Liver (tissue), 9 donors: ENCODE data around the gene KLF3. TPM values are rescaled to one million over a fixed set of nuclear protein-coding genes. Genes with fewer than 3 reads are reported as not detected.

Experiments used
- DNase-seq: peaks from one replicate; pipeline ENCODE4 v3.0.0-alpha.2; 2017; ENCODE audit warnings: low spot score
- H3K27ac ChIP-seq, 2 donors: one replicate each; pipeline ENCODE4 v1.7.0; 2013; ENCODE audit warnings: inconsistent platforms in 2 of 2, low read length in 2 of 2, control low read depth in 1 of 2, low read depth in 1 of 2, mild to moderate bottlenecking in 1 of 2
- H3K27me3 ChIP-seq, 4 donors: one replicate each; pipeline versions ENCODE4 v1.6.1 to v1.7.0; 2013; ENCODE audit warnings: low read length in 3 of 4, inconsistent platforms in 1 of 4, mild to moderate bottlenecking in 1 of 4, moderate library complexity in 1 of 4; ENCODE audit not compliant: control insufficient read depth in 4 of 4, insufficient read depth in 4 of 4
- H3K36me3 ChIP-seq, 4 donors: one replicate each; pipeline versions ENCODE4 v1.6.1 to v1.7.0; 2013; ENCODE audit warnings: low read length in 3 of 4, mild to moderate bottlenecking in 3 of 4, low read depth in 1 of 4, moderate library complexity in 1 of 4; ENCODE audit not compliant: control insufficient read depth in 4 of 4, insufficient read depth in 3 of 4
- H3K4me1 ChIP-seq, 4 donors: one replicate each; pipeline versions ENCODE4 v1.6.1 to v1.7.0; 2013; ENCODE audit warnings: low read length in 3 of 4, mild to moderate bottlenecking in 3 of 4, moderate library complexity in 1 of 4; ENCODE audit not compliant: control insufficient read depth in 4 of 4, insufficient read depth in 4 of 4
- H3K4me3 ChIP-seq, 3 donors: one replicate each; pipeline versions ENCODE4 v1.6.1 to v1.7.0; 2013; ENCODE audit warnings: low read length in 3 of 3, control low read depth in 1 of 3, low read depth in 1 of 3, mild to moderate bottlenecking in 1 of 3
- H3K9ac ChIP-seq, 2 donors: one replicate each; pipeline ENCODE4 v1.7.0; 2013; ENCODE audit warnings: low read length in 2 of 2, mild to moderate bottlenecking in 2 of 2, moderate library complexity in 2 of 2, control low read depth in 1 of 2, low read depth in 1 of 2
- H3K9me3 ChIP-seq, 4 donors: one replicate each; pipeline versions ENCODE4 v1.6.1 to v1.7.0; 2013; ENCODE audit warnings: low read length in 3 of 4; ENCODE audit not compliant: control insufficient read depth in 4 of 4
- ATF3 ChIP-seq: IDR thresholded peaks from 2 replicates; pipeline ENCODE4 v1.6.1; 2016; ENCODE audit warnings: antibody characterized with exemption
- CTCF ChIP-seq: fragments of 150-350 bp; IDR thresholded peaks from 2 replicates; pipeline ENCODE4 v1.5.1; 2017; ENCODE audit warnings: improper control_type of control experiment, low read depth, low read length; ENCODE audit not compliant: missing input control
- EGR1 ChIP-seq, 2 donors: IDR thresholded peaks; 2 replicates each; pipeline ENCODE4 v1.6.1; 2016 to 2018; ENCODE audit warnings: antibody characterized with exemption in 2 of 2, low read depth in 2 of 2
- FOXA1 ChIP-seq: IDR thresholded peaks from 2 replicates; pipeline ENCODE4 v1.6.1; 2016; ENCODE audit warnings: antibody characterized with exemption
- FOXA2 ChIP-seq: IDR thresholded peaks from 2 replicates; pipeline ENCODE4 v1.6.1; 2016; ENCODE audit warnings: antibody characterized with exemption
- GABPA ChIP-seq, 2 donors: IDR thresholded peaks in 1 of 2; conservative IDR thresholded peaks in 1 of 2; 2 replicates each; pipeline ENCODE4 v1.6.1; 2016; ENCODE audit warnings: antibody characterized with exemption in 2 of 2, mild to moderate bottlenecking in 1 of 2, moderate library complexity in 1 of 2
- HNF4A ChIP-seq, 2 donors: conservative IDR thresholded peaks; 2 replicates each; pipeline ENCODE4 v1.6.1; 2016; ENCODE audit warnings: antibody characterized with exemption in 2 of 2, mild to moderate bottlenecking in 2 of 2
- HNF4G ChIP-seq: IDR thresholded peaks from 2 replicates; pipeline ENCODE4 v1.6.1; 2016; ENCODE audit warnings: antibody characterized with exemption
- JUND ChIP-seq, 2 donors: IDR thresholded peaks; 2 replicates each; pipeline ENCODE4 v1.6.1; 2016; ENCODE audit warnings: antibody characterized with exemption in 2 of 2
- MAX ChIP-seq: IDR thresholded peaks from 2 replicates; pipeline ENCODE4 v1.6.1; 2016; ENCODE audit warnings: antibody characterized with exemption
- NR2F2 ChIP-seq: IDR thresholded peaks from 2 replicates; pipeline ENCODE4 v1.6.1; 2016; ENCODE audit warnings: antibody characterized with exemption
- RAD21 ChIP-seq, 2 donors: IDR thresholded peaks; 2 replicates each; pipeline ENCODE4 v1.6.1; 2016; ENCODE audit warnings: antibody characterized with exemption in 2 of 2, mild to moderate bottlenecking in 2 of 2
- REST ChIP-seq: IDR thresholded peaks from 2 replicates; pipeline ENCODE4 v1.6.1; 2016; ENCODE audit warnings: antibody characterized with exemption, mild to moderate bottlenecking
- RXRA ChIP-seq, 2 donors: IDR thresholded peaks; 2 replicates each; pipeline ENCODE4 v1.6.1; 2017 to 2018; ENCODE audit warnings: antibody characterized with exemption in 2 of 2, mild to moderate bottlenecking in 1 of 2
- SP1 ChIP-seq: IDR thresholded peaks from 2 replicates; pipeline ENCODE4 v1.6.1; 2018; ENCODE audit warnings: antibody characterized with exemption, mild to moderate bottlenecking
- TAF1 ChIP-seq: conservative IDR thresholded peaks from 2 replicates; pipeline ENCODE4 v1.6.1; 2016; ENCODE audit warnings: antibody characterized with exemption, mild to moderate bottlenecking
- YY1 ChIP-seq: IDR thresholded peaks from 2 replicates; pipeline ENCODE4 v1.6.1; 2016; ENCODE audit warnings: antibody characterized with exemption, mild to moderate bottlenecking
- ZBTB33 ChIP-seq: IDR thresholded peaks from 2 replicates; pipeline ENCODE4 v1.6.1; 2016; ENCODE audit warnings: antibody characterized with exemption
- WGBS: extraction: QIAGEN DNeasy Blood & Tissue Kit; methylation state at CpG from one replicate; pipeline ENCODE4 v1.1.7; 2013; 5-methylcytosine and 5-hydroxymethylcytosine counted together
- polyA plus RNA-seq, 2 donors: library from polyadenylated mRNA; stranded (reverse) in 1 of 2; unstranded in 1 of 2; fragments of 200-250 nt in 1 of 2; fragments of >200 nt in 1 of 2; fragmentation: Nextera tagmentation in 1 of 2; extraction: Ambion mirVana in 1 of 2; gene quantifications; one replicate each; pipeline versions ENCODE4 v1.2.1 to v1.2.3, GENCODE V29; 2013 to 2015
- total RNA-seq, 2 donors: library from RNA; depleted of rRNA; stranded (reverse); fragments of >200 nt; gene quantifications; one replicate each; pipeline ENCODE4 v1.2.3, GENCODE V29; 2014
- donor health status: healthy.
- donor health status: healthy.
- donor health status: healthy.
- donor health status: healthy.
- donor health status: healthy.

Gene KLF3
- total and polyA plus RNA-seq, 4 donors: 11.1 to 77.5 (median 21.0) TPM

- WGBS: 17% methylated on average over 10 of the region's 10 CpGs
- Histone ChIP-seq H3K27me3 (no peaks in the 10 kb centered on the region), H3K9ac (no peak overlapping the region), H3K36me3 (no peaks in the 10 kb centered on the region), H3K4me1 (peaks cover 26 to 96% (median 85%) of the 10 kb centered on the region in 4 donors), H3K27ac (peak overlapping the region; percentile 21 to 73), H3K9me3 (no peaks in the 10 kb centered on the region), H3K4me3 (peak overlapping the region in 2 of 3 donors; percentile 7 to 20)
- no peak for TF ChIP-seq FOXA1
- TF ChIP-seq RAD21 (IDR thresholded peaks at IDR 0.05): peak in 1 of 2 donors; percentile 11
- TF ChIP-seq REST: no peak
- TF ChIP-seq ATF3: peak; percentile 12
- peak; percentile 26 to 56 for TF ChIP-seq RXRA (IDR thresholded peaks at IDR 0.05)
- peak in 1 of 2 donors; percentile 80 for TF ChIP-seq EGR1 (IDR thresholded peaks at IDR 0.05; ENCODE audit: low read depth in 2 of 2)
- TF ChIP-seq CTCF: no peak
- peak; percentile 47 for TF ChIP-seq YY1
- TF ChIP-seq SP1: no peak
- TF ChIP-seq GABPA (IDR thresholded peaks at IDR 0.05 in 1 of 2, conservative IDR thresholded peaks at IDR 0.05 in 1 of 2): no peak
- TF ChIP-seq TAF1: no peak
- TF ChIP-seq HNF4A (conservative IDR thresholded peaks at IDR 0.05): peak; percentile 17 to 47
- no peak for TF ChIP-seq ZBTB33
- no peak for TF ChIP-seq HNF4G
- TF ChIP-seq MAX: peak; percentile 79
- no peak for TF ChIP-seq JUND (IDR thresholded peaks at IDR 0.05)
- TF ChIP-seq NR2F2: peak; percentile 89
- TF ChIP-seq FOXA2: peak; percentile 21
- DNase-seq: peak; percentile 35
Observed at GRCh38 chr4:38670939-38671591, 7.1 kb downstream of the KLF3 start.
